Measurements from ENCODE around the gene CABCOCO1.
"Not testable (repeated sequence)": the region's sequence is repeated elsewhere in the genome, so short reads cannot be mapped to it uniquely, and the experiment has no call there.

Gene CABCOCO1

GRCh38 chr10:61643316-61643751, 19.4 kb upstream of the CABCOCO1 start:
- no peak for DNase-seq

GRCh38 chr10:61653699-61654098, 9.0 kb upstream of the CABCOCO1 start:
- no peak for DNase-seq

GRCh38 chr10:61655335-61655851, 7.3 kb upstream of the CABCOCO1 start:
- no peak for DNase-seq

GRCh38 chr10:61663466-61663865, 737 bp downstream of the CABCOCO1 start:
- DNase-seq = no peak

GRCh38 chr10:61664985-61665384, 2.3 kb downstream of the CABCOCO1 start:
- DNase-seq = no peak

- DNase-seq = no peak
Observed at GRCh38 chr10:61669161-61669725, 6.5 kb downstream of the CABCOCO1 start.

GRCh38 chr10:61669849-61670248, 7.1 kb downstream of the CABCOCO1 start:
- no peak for DNase-seq

- no peak for DNase-seq
Observed at GRCh38 chr10:61673360-61673759, 10.6 kb downstream of the CABCOCO1 start.

GRCh38 chr10:61682323-61682722, 19.6 kb downstream of the CABCOCO1 start:
- DNase-seq = no peak

- no peak for DNase-seq
Observed at GRCh38 chr10:61683319-61683718, 20.6 kb downstream of the CABCOCO1 start.

- no peak for DNase-seq
Observed at GRCh38 chr10:61684894-61685507, 22.3 kb downstream of the CABCOCO1 start.

- DNase-seq = no peak
Observed at GRCh38 chr10:61688551-61689308, 26.0 kb downstream of the CABCOCO1 start.

- not testable (repeated sequence) for DNase-seq
Observed at GRCh38 chr10:61691667-61692066, 28.9 kb downstream of the CABCOCO1 start.

- no peak for DNase-seq
Observed at GRCh38 chr10:61692447-61693010, 29.8 kb downstream of the CABCOCO1 start.

- DNase-seq = no peak
Observed at GRCh38 chr10:61698968-61699655, 36.4 kb downstream of the CABCOCO1 start.

- DNase-seq = no peak
Observed at GRCh38 chr10:61701055-61701705, 38.5 kb downstream of the CABCOCO1 start.

- no peak for DNase-seq
Observed at GRCh38 chr10:61701706-61702105, 39.0 kb downstream of the CABCOCO1 start.

GRCh38 chr10:61702584-61702983, 39.9 kb downstream of the CABCOCO1 start:
- DNase-seq = no peak

GRCh38 chr10:61705022-61705613, 42.4 kb downstream of the CABCOCO1 start:
- DNase-seq = no peak

- no peak for DNase-seq
Observed at GRCh38 chr10:61708846-61709245, 46.1 kb downstream of the CABCOCO1 start.

- DNase-seq = not testable (repeated sequence)
Observed at GRCh38 chr10:61712105-61712504, 49.4 kb downstream of the CABCOCO1 start.

- not testable (repeated sequence) for DNase-seq
Observed at GRCh38 chr10:61719475-61719874, 56.7 kb downstream of the CABCOCO1 start.

All from NCI-H187 treated with DMSO at 0.1 percent for 48 hours (cell line).